GM18505 (cell line): ENCODE data around the gene OR52E4.

Experiments used
- ATAC-seq: cut with Tn5 transposase; IDR thresholded peaks from one replicate; pipeline ENCODE4 v1.9.1; 2021; ENCODE audit not compliant: unreplicated experiment
- POLR2A ChIP-seq: IDR thresholded peaks from 4 replicates; pipeline ENCODE4 v1.6.1; 2011; ENCODE audit warnings: borderline replicate concordance; ENCODE audit not compliant: insufficient read depth, insufficient read length; ENCODE audit errors: extremely low read depth

OR52E4 gene

GRCh38 chr11:5899534-5899933 is 19.1 kb downstream of the OR52E4 start:
- TF ChIP-seq POLR2A, result no peak
- no peak for ATAC-seq

- no peak for TF ChIP-seq POLR2A
- no peak for ATAC-seq
These were observed 30.1 kb downstream of the OR52E4 start for GRCh38 chr11:5910540-5910939.

DNA sequence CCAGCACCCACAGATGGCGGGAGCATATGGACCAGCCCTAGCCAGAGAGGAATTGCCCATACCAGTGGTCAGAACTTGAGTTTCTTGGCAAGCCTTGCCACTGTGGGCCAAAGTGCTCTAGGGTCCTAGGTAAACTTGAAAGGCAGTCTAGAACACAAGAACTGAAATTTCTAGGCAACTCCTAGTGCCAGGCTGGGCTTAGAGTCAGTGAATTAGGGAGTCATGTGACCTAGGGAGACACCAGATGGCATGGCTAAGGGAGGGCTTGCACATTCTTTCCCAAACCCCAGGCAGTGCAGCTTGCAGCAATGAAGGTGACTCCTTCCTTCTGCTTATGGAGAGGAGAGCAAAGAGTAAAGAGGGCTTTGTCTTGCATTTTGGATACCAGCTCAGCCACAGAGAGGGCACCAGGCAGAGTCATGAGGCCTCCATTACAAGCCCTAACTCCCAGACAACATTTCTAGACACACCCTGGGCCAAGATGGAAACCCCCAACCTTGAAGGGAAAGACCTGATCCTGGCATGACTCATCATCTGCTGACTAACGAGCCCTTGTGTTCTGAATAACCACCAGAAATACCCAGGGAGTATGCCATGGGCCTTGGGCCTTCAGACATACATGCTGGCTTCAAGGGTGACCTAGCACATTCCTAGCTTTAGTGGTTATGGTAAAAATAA is 42.5 kb downstream of the OR52E4 start:
- no peak for TF ChIP-seq POLR2A
- peak; percentile 76 for ATAC-seq

DNA sequence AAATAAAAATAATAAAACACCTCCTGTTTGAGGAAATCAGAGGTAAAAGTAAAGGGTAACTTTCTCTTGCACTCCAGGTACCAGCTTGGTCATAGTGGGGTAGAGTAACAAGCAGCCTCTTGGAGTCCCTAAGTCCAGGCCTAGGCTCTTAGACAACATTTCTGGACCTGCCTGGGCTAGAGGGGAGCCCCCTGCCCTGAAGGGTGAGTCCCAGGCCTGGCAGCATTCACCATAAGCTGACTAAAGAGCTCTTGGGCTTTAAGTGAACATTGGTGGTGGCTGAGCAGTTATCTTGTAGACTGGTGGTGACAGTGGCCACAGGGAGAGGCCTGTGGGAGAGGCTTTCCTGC is 43.0 kb downstream of the OR52E4 start:
- peak; percentile 24 for ATAC-seq
- TF ChIP-seq POLR2A, result no peak

GRCh38 chr11:5923794-5924193 is 43.4 kb downstream of the OR52E4 start:
- no peak for TF ChIP-seq POLR2A
- no peak for ATAC-seq

GRCh38 chr11:5928271-5928670 is 47.8 kb downstream of the OR52E4 start:
- no peak for TF ChIP-seq POLR2A
- no peak for ATAC-seq

DNA sequence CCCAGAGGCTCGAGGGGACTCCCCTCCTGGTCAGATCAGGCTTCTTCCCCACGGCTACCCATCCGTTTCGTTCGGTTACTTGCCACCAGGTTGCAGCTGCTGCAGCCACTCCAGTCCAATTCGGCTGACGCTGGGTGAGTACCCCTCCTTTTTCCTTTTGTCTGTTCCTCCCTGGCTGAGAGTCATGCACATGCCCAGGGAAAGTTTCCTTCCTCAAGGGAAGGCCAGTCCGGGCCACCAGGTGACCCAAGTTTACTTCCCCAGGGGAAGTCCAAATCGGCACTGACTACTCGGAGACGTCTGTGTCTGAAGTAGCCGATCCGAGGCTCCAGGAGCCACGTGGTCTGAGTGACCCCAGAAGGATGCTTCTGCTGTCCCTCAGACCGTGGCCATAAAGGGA is 48.4 kb downstream of the OR52E4 start:
- no peak for ATAC-seq
- TF ChIP-seq POLR2A, result no peak

DNA sequence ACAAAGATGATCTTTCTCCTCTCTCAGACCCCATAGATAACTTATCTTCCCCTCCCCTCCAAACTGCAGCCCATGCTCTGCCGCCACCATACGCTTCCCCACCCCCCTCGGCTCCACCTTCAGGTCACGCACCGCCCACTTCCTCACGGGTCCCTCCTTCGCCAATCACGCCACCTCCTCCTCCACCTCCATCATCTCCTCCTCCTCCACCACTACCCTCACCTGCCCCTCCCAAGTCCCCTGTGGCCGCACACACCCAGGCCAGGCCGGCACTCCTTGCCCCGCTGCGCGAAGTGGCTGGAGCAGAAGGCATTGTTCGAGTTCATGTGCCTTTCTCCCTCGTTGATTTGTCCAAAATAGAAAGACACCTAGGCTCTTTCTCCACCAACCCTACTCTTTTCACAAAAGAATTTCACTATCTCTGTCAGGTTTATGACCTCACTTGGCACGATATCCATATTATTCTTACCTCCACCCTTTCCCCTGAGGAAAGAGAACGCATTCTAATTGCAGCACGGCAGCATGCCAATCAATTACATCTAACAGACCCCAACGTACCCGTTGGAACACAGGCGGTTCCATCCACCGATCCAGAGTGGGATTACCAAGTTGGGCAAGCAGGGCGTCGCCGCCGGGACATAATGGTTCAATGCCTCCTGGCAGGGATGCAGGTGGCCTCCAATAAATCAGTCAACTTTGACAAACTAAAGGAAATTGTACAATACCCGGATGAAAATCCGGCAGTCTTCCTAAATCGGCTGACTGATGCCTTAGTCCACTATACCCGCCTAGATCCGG is 49.3 kb downstream of the OR52E4 start:
- ATAC-seq, result no peak
- TF ChIP-seq POLR2A, result no peak

GRCh38 chr11:5930614-5931013 is 50.2 kb downstream of the OR52E4 start:
- ATAC-seq, result no peak
- no peak for TF ChIP-seq POLR2A

- no peak for ATAC-seq
- no peak for TF ChIP-seq POLR2A
These were observed 50.6 kb downstream of the OR52E4 start for GRCh38 chr11:5931061-5931460.

DNA sequence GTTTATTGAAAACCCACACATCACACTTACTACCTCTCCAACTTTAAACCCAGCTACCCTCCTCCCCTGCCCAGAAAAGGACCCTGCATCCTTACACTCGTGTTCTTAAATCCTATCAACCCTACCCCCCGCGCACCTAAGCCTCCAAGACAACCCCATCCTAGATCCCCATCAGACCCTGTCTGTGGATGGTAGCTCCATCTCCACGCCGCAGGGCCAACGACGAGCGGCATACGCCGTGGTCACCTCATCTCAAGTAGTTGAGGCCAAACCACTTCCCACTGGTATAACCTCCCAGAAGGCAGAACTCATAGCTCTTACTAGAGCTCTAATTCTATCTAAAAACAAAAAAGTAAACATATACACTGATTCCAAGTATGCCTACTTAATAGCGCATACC is 52.2 kb downstream of the OR52E4 start:
- TF ChIP-seq POLR2A, result no peak

DNA sequence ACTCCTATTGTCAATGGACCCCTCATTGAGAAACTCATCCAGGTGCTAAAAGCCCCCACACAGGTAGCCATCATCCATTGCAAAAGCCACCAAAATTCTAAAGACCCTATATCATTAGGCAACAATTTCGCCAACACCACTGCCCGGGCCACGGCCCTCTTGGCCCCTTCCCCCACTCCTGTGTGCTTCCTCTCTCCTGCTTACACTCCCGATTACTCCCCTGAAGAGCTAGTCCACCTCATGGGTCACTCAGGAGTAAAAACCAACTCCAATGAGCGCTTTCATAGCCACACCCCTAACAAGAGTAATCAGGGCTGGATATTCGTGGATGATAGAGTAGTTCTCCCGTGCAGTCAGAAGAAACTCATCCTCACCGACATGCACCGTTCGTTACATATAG is 52.7 kb downstream of the OR52E4 start:
- no peak for TF ChIP-seq POLR2A
- ATAC-seq, result no peak

More for the DNA sequence above, 52.2 kb downstream of the OR52E4 start:
- no peak for ATAC-seq
